ENCODE results near the gene BATF.

Gene BATF

GRCh38 chr14:75562489-75562888, 40.2 kb downstream of the BATF start:
- no peak for ATAC-seq (ENCODE audit: low read depth)
- H3K27ac ChIP-seq (ENCODE audit: poor library complexity, severe bottlenecking): no peak overlapping the region

GRCh38 chr14:75563931-75564330, 41.7 kb downstream of the BATF start:
- Histone ChIP-seq H3K4me3 (ENCODE audit: severe bottlenecking) (no peak overlapping the region), H3K4me1 (ENCODE audit: insufficient read depth, poor library complexity, severe bottlenecking) (peaks cover 18% of the 10 kb centered on the region), H3K9me3 (ENCODE audit: severe bottlenecking) (no peaks in the 10 kb centered on the region), H3K27ac (ENCODE audit: poor library complexity, severe bottlenecking) (no peak overlapping the region), H3K36me3 (ENCODE audit: low read depth) (no peaks in the 10 kb centered on the region), H3K27me3 (ENCODE audit: insufficient read depth, poor library complexity, severe bottlenecking) (no peaks in the 10 kb centered on the region)
- TF ChIP-seq CTCF (IDR thresholded peaks at IDR 0.05; ENCODE audit: poor library complexity, severe bottlenecking): no peak
- ATAC-seq (ENCODE audit: low read depth) (no peak), DNase-seq (ENCODE audit: low spot score) (no peak)

More at GRCh38 chr14:75562489-75562888, 40.2 kb downstream of the BATF start:
- H3K4me1 ChIP-seq (ENCODE audit: insufficient read depth, poor library complexity, severe bottlenecking): peaks cover 25% of the 10 kb centered on the region
- no peaks in the 10 kb centered on the region for H3K36me3 ChIP-seq (ENCODE audit: low read depth)
- H3K9me3 ChIP-seq (ENCODE audit: severe bottlenecking): no peaks in the 10 kb centered on the region
- no peak for DNase-seq (ENCODE audit: low spot score)
- H3K4me3 ChIP-seq (ENCODE audit: severe bottlenecking): no peak overlapping the region
- TF ChIP-seq CTCF (IDR thresholded peaks at IDR 0.05; ENCODE audit: poor library complexity, severe bottlenecking): no peak
- H3K27me3 ChIP-seq (ENCODE audit: insufficient read depth, poor library complexity, severe bottlenecking): no peaks in the 10 kb centered on the region

- Histone ChIP-seq H3K4me3 (ENCODE audit: severe bottlenecking) (no peak overlapping the region), H3K27me3 (ENCODE audit: insufficient read depth, poor library complexity, severe bottlenecking) (no peaks in the 10 kb centered on the region), H3K27ac (ENCODE audit: poor library complexity, severe bottlenecking) (no peak overlapping the region), H3K36me3 (ENCODE audit: low read depth) (no peaks in the 10 kb centered on the region), H3K9me3 (ENCODE audit: severe bottlenecking) (no peaks in the 10 kb centered on the region), H3K4me1 (ENCODE audit: insufficient read depth, poor library complexity, severe bottlenecking) (peaks cover 8% of the 10 kb centered on the region)
- ATAC-seq (ENCODE audit: low read depth) (no peak), DNase-seq (ENCODE audit: low spot score) (no peak)
- TF ChIP-seq CTCF (IDR thresholded peaks at IDR 0.05; ENCODE audit: poor library complexity, severe bottlenecking): no peak
Observed at GRCh38 chr14:75565056-75565455, 42.8 kb downstream of the BATF start.

GRCh38 chr14:75566321-75566720, 44.1 kb downstream of the BATF start:
- no peak for TF ChIP-seq CTCF (IDR thresholded peaks at IDR 0.05; ENCODE audit: poor library complexity, severe bottlenecking)
- ATAC-seq (ENCODE audit: low read depth) (no peak), DNase-seq (ENCODE audit: low spot score) (no peak)
- Histone ChIP-seq H3K4me1 (ENCODE audit: insufficient read depth, poor library complexity, severe bottlenecking) (no peaks in the 10 kb centered on the region), H3K36me3 (ENCODE audit: low read depth) (no peaks in the 10 kb centered on the region), H3K4me3 (ENCODE audit: severe bottlenecking) (no peak overlapping the region), H3K9me3 (ENCODE audit: severe bottlenecking) (no peaks in the 10 kb centered on the region), H3K27me3 (ENCODE audit: insufficient read depth, poor library complexity, severe bottlenecking) (no peaks in the 10 kb centered on the region), H3K27ac (ENCODE audit: poor library complexity, severe bottlenecking) (no peak overlapping the region)

- Histone ChIP-seq H3K27ac (ENCODE audit: poor library complexity, severe bottlenecking) (no peak overlapping the region), H3K9me3 (ENCODE audit: severe bottlenecking) (no peaks in the 10 kb centered on the region), H3K36me3 (ENCODE audit: low read depth) (no peaks in the 10 kb centered on the region), H3K4me1 (ENCODE audit: insufficient read depth, poor library complexity, severe bottlenecking) (no peaks in the 10 kb centered on the region), H3K27me3 (ENCODE audit: insufficient read depth, poor library complexity, severe bottlenecking) (no peaks in the 10 kb centered on the region), H3K4me3 (ENCODE audit: severe bottlenecking) (no peak overlapping the region)
- ATAC-seq (ENCODE audit: low read depth): no peak
- no peak for DNase-seq (ENCODE audit: low spot score)
- TF ChIP-seq CTCF (IDR thresholded peaks at IDR 0.05; ENCODE audit: poor library complexity, severe bottlenecking): no peak
Observed at GRCh38 chr14:75566752-75567151, 44.5 kb downstream of the BATF start.

Measured in RWPE2 (cell line).